COLO668 (cell line): ENCODE data around the gene MAP4K3.
"Not testable (repeated sequence)": the region's sequence is repeated elsewhere in the genome, so short reads cannot be mapped to it uniquely, and the experiment has no call there.

Experiments used
- DNase-seq: peaks from one replicate; lab custom pipeline; 2025; ENCODE audit not compliant: unreplicated experiment; lab: John Stamatoyannopoulos, UW

The MAP4K3 gene

DNA sequence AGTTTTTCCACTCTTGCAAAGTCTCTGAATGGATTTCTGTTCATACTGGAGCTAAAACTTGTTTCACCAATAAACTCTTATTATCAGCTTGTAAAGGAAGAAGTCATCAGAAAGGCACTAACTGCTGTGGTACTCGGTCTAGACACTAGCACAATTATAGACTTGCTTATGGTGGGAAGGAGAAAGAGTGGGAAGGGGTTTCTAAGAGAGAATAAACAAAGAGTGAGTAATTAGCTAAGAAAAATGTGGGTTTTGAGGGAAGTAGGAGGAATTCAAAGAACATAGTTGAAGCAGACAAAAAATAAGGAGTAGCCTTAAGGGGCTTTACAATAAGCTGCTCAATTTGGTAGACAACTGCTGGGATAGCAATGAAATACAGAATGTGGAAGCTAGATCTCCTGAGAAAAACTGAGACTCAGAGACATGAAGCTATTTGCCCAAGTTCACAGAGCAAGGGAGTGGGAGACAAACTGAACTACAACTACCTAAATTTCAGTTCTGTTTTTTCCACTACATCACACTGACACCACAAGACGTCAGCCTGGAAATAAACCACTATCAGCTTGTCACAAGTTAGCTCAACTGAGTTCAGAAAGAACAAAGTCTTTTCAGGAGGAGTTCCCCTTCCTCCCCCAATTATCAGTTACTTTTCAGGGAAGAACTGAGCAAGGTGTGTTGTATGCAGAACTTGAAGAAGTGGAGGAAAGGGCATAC is 59.7 kb downstream of the MAP4K3 start:
- DNase-seq = no peak

DNA sequence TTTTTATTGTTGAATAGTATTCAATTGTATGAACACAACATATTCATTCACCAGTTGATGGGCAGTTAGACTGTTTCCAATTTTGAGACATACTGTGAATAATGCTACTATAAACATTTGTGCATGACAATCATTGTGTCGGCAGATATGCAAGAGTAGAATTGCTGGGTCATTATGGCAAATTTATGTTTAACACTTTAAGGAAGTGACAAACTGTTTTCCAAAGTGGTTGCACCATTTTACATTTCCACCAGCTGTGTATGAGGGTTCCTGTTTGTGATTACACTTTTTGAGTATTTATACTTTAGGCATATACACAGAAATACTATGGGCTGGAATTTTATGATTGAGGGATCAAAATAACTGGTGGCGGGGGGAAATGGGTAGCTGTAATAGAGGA is 61.2 kb downstream of the MAP4K3 start:
- no peak for DNase-seq

DNA sequence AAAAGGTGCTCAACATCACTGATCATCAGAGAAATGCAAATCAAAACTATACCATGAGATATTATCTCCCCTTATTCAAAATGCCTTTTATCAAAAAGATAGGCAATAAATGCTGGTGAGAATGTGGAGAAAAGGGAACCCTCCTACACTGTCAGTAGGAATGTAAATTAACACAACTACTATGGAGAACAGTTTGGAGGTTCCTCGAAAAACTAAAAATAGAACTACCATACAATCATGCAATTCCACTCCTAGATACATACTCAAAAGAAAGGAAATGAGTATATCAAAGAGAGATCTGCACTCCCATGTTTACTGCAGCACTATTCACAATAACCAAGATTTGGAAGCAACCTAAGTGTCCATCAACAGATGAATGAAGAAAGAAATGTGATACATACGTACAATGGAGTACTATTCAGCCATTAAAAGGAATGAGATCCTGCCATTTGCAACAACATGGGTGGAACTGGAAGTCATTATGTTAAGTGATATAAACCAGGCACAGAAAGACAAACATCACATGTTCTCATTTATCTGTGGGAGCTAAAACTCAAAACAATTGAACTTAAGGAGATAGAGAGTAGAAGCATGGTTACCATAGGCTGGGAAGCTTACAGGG is 63.8 kb downstream of the MAP4K3 start:
- no peak for DNase-seq

DNA sequence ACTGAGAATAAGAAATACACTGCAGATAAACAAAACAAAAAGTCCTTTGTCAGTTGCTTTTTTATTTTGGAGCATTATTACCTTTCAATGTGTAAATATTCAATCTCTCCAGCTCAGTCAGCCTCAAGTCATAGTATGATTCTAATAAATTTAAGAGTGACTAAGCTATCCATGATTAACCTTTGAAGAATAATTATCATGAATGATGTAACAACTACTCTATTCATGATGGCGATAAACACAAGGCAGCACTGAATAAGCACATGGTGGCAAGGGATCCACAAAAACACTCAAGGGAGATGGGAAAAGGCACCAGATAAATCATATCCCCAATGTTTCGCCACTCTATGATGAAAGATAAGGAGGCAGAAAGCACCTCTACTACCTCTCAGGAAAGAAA is 67.0 kb downstream of the MAP4K3 start:
- no peak for DNase-seq

DNA sequence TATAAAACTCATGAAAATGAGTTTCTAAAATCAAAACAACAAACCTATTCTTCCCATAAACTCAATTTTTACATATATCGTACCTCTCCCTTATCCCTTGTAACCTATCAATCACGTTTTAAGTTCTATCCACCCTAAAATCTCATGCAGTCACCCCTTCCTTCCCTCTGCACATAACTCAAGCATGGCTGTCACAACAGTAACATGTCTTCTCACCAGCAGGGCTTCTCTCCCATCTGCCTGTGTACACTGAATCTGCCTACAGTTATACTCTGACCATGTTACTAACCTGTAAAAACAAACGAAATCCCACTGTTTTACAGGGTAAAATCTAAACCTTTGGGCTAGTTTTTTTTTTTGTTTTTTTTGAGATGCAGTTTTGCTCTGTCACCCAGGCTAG is 68.2 kb downstream of the MAP4K3 start:
- DNase-seq = no peak

DNA sequence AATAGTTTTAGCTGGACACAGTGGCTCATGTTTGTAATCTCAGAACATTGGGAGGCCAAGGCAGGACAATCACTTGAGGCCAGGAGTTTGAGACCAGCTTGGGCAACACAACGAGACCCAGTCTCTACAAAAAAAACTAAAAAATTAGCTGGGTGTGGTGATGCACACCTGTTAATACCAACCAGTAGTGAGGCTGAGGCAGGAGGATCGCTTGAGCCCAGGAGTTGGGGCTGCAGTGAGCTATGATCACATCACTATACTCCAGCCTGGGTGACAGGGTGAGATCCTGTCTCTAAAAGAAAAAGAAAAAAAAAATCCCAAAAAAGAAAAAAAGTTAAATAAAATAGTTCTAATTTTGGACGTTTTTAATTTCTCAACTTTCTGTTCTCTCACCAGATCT is 68.7 kb downstream of the MAP4K3 start:
- no peak for DNase-seq

DNA sequence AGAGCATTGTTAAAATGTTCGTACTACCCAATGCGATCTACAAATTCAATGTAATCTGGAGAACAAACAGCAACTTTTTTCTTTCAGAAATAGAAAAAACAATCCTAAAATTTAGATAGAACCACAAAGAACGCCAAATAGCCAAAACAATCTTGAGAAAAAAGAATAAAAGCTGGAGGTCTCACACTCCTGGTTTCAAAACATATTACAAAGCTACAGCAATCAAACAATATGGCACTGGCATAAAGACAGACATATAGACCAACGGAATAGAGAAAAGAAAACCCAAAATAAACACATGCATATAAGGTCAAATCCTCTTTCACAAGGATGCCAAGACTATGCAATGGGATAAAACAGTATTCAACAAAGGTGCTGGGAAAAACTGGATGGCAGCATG is 74.5 kb downstream of the MAP4K3 start:
- DNase-seq = no peak

DNA sequence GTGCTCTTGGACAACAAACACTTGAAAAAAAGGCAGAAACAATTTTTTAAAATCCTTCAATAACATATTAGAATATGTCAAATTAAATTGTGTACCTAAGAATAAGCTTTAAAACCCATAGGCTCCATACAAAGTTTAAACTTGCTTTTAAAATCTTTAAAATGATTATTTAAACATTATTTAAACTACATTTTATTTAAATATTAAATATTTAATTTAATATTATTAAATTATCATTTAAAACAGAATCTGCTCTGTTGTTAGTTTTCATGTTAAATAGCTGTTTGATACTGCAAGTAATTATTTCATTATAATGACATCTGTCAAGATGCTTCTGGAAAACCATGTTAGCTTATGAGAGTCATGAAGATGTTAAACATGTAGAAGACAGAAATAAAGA is 75.6 kb downstream of the MAP4K3 start:
- no peak for DNase-seq

DNA sequence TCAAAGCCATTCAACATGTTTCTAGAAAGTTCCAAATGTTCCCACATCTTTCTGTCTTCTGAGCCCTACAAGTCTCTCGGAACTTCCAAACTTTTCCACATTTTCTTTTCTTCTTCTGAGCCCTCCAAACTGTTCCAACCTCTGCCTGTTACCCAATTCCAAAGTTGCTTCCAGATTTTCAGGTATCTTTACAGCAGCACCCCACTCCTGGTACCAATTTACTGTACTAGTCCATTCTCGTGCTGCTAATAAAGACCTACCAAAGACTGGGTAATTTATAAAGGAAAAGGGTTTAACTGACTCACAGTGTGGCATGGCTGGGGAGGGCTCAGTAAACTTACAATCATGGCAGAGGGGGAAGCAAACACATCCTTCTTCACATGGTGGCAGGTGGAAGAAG is 76.7 kb downstream of the MAP4K3 start:
- not testable (repeated sequence) for DNase-seq

DNA sequence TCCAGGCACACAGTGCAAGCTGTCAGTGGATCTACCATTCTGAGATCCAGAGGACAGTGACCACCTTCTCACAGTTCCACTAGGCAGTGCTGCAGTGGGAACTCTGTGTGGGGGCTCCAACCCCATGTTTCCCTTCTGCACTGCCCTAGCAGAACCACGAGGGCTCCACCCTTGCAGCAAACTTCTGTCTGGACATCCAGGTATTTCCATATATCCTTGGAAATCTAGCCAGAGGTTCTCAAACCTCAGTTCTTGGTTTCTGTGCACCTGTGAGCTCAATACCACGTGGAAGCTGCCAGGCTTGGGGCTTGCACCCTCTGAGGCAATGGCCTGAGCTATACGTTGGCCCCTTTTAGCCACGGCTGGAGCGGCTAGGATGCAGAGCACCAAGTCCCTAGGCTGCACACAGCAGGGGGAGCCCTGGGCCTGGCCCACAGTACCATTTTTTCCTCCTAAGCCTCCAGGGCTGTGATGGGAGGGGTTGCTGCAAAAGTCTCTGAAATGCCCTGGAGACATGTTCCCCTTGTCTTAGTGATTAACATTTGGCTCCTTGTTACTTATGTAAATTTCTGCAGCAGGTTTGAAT is 77.5 kb downstream of the MAP4K3 start:
- no peak for DNase-seq

DNA sequence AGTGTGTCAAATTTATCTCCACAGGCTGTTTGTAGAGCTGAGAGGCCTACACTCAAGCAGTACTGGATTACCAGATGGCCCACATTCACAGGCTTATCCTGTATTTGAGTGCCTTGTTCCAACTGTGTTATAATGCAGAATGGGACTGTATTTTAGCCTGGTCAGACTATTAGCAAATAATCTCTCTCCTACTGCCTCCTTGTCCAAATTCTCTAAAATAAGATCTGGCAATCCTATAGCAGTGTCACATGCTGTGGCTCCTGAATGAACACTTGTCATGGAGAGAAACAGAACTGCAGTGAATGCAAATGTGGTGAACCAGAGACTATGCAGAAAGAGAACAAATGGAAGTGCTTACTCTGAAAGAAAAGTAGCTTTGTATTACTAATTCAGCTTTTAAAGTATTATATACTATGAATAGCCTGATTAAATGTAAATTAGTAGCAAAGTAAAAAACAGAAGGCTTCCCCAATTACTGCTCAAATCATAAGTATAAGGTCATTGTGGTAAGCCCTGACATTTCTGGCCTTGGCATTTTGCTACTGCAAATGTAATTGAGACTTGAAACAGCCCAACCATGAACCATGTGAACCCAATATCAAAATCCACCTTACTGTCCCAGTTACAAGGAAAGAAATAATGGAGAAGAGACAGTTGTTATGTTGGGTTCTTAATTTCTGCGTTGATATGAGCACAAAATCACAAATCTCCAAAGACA is 80.0 kb downstream of the MAP4K3 start:
- DNase-seq = no peak

DNA sequence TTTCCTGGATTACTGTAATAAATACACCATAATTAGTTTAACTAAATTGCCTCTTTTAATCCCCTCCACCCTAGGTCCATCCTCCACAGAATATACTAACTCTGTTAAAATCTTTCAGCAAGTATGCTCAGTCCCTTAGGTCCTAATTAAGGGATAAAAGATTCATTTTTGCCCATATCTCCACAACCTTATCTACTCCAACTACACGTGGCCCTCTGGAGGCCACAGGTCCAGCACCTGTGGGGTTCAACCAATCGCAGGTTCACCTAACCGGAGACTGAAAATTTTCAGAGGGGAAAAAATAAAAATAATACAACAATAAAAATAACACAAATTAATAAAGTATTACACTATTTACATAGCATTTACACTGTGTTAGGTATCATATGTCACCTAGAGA is 86.4 kb downstream of the MAP4K3 start:
- no peak for DNase-seq

DNA sequence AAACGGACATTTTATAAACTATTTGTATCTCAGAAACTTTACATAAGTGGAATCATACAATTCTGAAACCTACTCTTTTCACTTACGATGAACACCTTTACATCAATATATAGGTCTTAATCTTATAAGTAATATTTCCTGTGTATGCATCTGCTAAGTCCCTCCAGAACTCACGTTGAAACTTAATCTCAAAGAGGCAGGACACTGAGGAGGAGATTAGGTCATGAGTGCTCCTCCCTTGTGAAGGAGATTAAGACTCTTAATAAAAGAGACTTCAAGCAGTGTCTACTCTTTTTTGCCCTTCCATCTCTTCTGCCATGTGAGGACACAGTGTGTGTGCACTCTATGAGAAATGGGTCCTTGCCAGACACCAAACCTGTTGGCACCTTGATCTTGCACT is 98.6 kb downstream of the MAP4K3 start:
- DNase-seq = no peak

DNA sequence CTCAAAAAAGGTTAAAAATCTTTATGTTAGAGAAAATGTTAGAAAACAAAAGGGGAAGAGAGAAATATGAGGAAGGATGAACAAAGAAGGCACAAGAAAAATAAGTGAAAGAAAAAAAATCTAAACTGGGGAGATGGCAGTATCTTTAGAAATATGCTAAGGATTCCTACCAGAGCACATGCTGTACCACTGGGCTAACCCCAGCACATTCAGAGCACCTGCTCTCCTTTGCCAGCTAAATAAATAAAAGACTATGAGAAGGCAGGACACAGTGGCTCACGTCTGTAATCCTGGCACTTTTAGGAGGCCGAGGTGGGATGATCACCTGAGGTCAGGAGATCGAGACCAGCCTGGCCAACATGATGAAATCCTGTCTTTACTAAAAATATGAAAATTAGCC is 101.2 kb downstream of the MAP4K3 start:
- peak; percentile 3 for DNase-seq

DNA sequence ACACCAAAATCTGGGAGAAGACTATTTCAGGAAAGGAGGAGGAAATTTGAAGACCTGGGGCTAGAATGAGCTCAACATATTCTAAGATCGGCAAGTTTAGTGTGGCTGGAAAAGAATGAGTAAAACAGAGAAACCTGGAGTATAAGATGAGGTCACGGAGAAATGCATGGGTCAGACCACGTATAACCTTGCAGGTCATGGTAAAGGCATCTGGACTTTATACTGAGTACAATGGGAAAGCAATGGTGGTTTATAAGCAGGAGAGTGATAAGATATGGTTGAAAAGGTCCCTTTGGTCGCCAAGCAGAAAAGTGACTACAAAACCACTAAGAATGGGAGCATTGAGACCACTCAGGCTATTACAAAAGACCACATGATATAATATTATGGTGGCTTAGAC is 102.1 kb downstream of the MAP4K3 start:
- DNase-seq = no peak

DNA sequence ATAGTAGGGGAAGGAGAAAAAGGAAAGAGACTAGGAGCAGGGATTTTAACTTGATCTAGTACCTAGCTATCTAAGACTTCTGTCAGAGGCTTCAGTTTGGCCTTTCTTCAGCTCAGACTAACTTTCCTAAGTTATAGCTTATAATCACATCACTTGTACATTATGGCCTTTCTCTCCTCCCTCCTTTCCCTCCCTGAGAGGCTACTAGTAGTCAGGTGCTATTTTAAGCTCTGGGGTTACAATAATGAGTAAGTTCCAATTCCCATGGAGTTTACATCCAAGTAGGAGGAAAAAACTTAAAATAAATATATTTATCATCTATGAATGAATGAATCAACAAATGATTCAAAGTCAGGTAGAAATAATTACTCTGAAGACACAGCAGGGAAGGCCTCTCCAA is 102.6 kb downstream of the MAP4K3 start:
- no peak for DNase-seq

DNA sequence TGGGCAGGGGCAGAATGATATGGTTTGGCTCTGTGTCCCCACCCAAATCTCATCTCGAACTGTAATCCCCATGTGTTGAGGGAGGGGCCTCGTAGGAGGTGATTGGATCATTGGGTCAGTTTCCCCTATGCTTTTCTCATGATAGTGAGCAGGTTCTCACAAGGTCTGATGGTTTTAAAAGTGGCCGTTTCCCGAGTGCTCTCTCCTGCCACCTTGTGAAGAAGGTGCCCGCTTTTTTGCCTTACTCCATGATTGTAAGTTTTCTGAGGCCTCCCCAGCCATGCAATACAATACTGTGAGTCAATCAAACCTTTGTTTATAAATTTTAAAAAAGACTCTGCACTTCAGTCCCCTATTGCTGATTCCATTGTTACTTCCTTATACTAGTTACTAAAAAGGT is 110.4 kb downstream of the MAP4K3 start:
- no peak for DNase-seq

DNA sequence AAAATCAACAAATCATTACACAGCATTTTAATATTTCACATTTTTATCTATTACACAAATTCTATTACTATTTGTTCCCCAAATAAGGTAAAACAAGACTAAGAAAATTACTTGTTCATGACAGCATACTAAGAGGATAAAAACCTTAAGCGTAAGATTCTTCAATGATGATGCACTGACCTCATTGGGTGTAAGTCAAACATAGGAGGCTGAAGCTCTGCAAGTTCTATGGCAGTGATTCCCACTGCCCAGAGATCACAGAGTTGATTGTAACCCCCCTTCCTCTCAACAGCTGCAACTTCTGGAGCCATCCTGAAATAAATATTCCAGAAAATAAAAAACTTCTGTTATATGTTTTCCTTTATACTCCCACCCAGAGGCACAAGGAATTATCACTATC is 111.1 kb downstream of the MAP4K3 start:
- no peak for DNase-seq

DNA sequence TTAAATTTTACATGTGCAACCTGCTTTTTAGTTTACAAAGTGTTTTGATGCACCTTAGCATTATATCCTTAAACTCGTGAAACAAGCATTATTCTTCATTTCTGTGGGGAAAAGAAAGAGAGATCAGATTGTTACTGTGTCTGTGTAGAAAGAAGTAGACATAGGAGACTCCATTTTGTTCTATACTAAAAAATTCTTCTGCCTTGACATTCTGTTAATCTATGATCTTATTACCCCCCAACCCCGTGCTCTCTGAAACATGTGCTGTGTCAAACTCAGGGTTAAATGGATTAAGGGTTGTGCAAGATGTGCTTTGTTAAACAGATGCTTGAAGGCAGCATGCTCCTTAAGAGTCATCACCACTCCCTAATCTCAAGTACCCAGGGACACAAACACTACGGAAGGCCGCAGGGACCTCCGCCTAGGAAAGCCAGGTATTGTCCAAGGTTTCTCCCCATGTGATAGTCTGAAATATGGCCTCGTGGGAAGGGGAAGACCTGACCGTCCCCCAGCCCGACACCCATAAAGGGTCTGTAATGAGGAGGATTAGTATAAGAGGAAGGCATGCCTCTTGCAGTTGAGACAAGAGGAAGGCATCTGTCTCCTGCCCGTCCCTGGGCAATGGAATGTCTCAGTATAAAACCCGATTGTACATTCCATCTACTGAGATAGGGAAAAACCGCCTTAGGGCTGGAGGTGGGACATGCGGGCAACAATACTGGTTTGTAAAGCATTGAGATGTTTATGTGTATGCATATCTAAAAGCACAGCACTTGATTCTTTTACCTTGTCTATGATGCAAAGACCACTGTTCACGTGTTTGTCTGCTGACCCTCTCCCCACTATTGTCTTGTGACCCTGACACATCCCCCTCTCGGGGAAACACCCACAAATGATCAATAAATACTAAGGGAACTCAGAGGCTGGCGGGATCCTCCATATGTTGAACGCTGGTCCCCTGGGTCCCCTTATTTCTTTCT is 115.7 kb downstream of the MAP4K3 start:
- DNase-seq = not testable (repeated sequence)

DNA sequence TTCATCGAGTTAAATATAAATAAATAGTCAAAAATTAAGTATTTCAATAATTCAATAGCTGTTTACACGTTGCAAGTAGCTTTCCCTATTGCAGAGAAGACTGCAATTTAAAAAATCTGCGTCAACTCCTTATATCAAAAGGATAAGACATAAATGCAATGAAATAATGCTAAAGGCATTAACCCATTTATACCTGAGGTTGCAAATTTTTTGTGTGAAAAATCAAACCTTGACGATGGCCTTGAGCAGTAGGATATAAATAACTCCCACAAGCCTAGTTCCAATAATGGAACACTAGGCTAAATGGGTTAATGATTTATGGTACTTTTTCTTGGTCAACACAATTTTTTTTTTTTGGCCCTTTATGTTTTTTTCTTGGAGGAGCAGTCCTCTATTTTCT is 116.9 kb downstream of the MAP4K3 start:
- no peak for DNase-seq

DNA sequence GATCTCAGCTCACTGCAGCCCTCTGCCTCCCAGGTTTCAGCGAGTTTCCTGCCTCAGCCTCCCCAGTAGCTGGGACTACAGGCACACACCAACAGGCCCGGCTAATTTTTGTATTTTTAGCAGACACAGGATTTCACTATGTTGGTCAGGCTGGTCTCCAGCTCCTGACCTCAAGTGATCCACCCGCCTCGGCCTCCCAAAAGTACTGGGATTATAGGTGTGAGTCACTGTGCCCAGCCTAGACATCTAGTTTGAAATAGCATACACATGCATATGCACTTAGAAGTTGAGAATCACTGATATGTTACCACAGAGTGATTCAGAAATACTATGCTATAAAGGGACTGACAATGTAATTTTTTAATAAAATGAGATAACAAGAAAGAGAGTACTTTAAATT is 123.5 kb downstream of the MAP4K3 start:
- no peak for DNase-seq
